Fibroblast of villous mesenchyme (primary cell): ENCODE measurements around the gene CACNG8. TPM values are rescaled to one million over a fixed set of nuclear protein-coding genes. Genes with fewer than 3 reads are reported as not detected.

ENCODE experiments used
- DNase-seq: peaks from one replicate; pipeline ENCODE4 v3.0.0-alpha.2; 2010; ENCODE audit warnings: low read depth
- H3K4me3 ChIP-seq: 2 replicates; pipeline ENCODE4 v1.5.1; 2011; ENCODE audit warnings: low read depth, mild to moderate bottlenecking, low read length
- CTCF ChIP-seq: IDR thresholded peaks from 2 replicates; pipeline ENCODE4 v1.5.1; 2012; ENCODE audit warnings: low read depth, mild to moderate bottlenecking, low read length; ENCODE audit not compliant: insufficient read depth
- total RNA-seq: library from RNA; depleted of rRNA; stranded (reverse); fragments of >200 nt; gene quantifications from 2 replicates; pipeline ENCODE4 v1.2.3, GENCODE V29; 2012

CACNG8 gene
- total RNA-seq, 1 donor, result not detected

- peak; percentile 74 for DNase-seq
- TF ChIP-seq CTCF, result no peak
- peak within 1 kb of the TSS; percentile 54 for H3K4me3 ChIP-seq
These were observed 28.7 kb downstream of the CACNG8 start, which contains the start of gene CACNG6 for GRCh38 chr19:53991224-53992113. Gene CACNG6 (plus strand): TSS chr19:53991637. CDS start chr19:53992878, 1,241 bp downstream.

- TF ChIP-seq CTCF, result no peak
- DNase-seq, result no peak
- peak overlapping the region; percentile 54 for H3K4me3 ChIP-seq
These were observed 29.5 kb downstream of the CACNG8 start for GRCh38 chr19:53992211-53992610.

- no peak for TF ChIP-seq CTCF
- no peak overlapping the region for H3K4me3 ChIP-seq
- DNase-seq, result no peak
These were observed 30.1 kb downstream of the CACNG8 start for GRCh38 chr19:53992815-53993214.

GRCh38 chr19:53993448-53993847 lies 30.7 kb downstream of the CACNG8 start:
- DNase-seq, result no peak
- TF ChIP-seq CTCF, result no peak
- no peak overlapping the region for H3K4me3 ChIP-seq

- H3K4me3 ChIP-seq, result no peak overlapping the region
- no peak for TF ChIP-seq CTCF
- DNase-seq, result no peak
These were observed 32.1 kb downstream of the CACNG8 start for GRCh38 chr19:53994811-53995210.

GRCh38 chr19:53998223-53998622 lies 35.5 kb downstream of the CACNG8 start:
- no peak for DNase-seq
- TF ChIP-seq CTCF, result no peak
- no peak overlapping the region for H3K4me3 ChIP-seq
